Pulmonary artery endothelial cell (primary cell): Measurements from ENCODE around the gene IRF8. TPM values are rescaled to one million over a fixed set of nuclear protein-coding genes. Genes with fewer than 3 reads are reported as not detected.
"Not testable (repeated sequence)": the region's sequence is repeated elsewhere in the genome, so short reads cannot be mapped to it uniquely, and the experiment has no call there.

ENCODE experiments used
- DNase-seq: peaks from one replicate; pipeline ENCODE4 v3.0.0-alpha.2; 2011; ENCODE audit warnings: low read depth, low spot score
- total RNA-seq: library from RNA; depleted of rRNA; stranded (reverse); fragments of >200 nt; gene quantifications from 2 replicates; pipeline ENCODE4 v1.2.3, GENCODE V29; 2014

Gene IRF8
- total RNA-seq, 1 donor from 2014 or later: not detected

DNA sequence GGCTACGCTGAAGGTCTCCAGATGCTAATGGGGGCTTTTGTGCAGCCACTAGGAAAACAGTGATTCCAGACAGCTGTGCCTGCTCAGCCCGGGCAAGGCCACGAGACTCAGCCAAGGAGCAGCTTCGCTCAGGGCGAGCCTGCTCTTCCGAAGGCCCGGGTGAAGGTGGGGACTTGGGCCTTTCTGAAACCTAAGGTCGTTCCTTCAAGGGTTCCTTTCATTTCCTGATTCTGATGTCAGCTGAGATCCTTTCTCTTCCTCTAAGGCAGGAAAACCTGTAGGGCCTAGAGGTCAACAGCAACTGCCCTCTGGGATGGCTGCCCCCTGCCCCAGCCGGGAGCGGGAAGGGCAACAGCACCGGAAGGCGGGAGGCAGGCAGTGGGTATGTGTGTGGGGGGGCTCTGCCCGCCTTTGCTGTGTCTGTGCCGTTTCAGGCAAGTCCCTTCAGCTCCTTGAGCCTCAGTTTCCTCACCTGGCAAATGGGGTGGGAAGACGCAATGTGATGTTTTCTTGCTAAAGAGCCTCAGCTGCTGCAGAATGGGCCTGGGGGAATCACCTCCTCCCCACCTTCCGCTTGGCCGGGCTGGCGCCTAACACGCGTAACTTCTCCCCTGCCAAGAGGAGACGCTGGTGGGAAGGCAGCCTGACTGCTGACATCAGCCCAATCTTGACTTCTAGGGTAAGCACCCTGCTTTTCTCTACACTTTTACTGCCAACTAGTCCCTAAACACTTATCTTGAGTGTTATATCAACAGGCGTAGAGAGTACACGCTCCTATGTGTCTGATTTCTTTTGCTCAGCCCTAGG lies 32.8 kb downstream of the IRF8 start:
- no peak for DNase-seq

DNA sequence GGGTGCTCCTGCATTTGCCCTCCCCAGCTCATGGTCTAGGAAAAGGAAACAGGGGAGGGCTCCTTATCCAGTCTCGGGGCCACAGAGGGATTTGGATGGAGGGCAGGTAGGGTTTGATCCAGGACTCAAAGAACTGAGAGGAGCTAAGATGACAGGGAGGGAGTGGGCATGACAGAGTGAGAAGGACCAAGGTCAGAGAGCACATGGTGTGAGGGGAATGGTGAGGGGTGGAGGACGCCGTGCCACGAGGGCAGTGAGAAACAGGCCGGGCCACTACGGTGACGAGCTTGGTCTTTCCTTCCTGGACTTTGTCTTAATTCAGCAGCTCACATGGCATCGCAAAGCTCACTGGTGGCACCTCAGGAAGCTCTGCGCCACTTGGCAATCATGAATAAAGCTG lies 35.2 kb downstream of the IRF8 start:
- no peak for DNase-seq

DNA sequence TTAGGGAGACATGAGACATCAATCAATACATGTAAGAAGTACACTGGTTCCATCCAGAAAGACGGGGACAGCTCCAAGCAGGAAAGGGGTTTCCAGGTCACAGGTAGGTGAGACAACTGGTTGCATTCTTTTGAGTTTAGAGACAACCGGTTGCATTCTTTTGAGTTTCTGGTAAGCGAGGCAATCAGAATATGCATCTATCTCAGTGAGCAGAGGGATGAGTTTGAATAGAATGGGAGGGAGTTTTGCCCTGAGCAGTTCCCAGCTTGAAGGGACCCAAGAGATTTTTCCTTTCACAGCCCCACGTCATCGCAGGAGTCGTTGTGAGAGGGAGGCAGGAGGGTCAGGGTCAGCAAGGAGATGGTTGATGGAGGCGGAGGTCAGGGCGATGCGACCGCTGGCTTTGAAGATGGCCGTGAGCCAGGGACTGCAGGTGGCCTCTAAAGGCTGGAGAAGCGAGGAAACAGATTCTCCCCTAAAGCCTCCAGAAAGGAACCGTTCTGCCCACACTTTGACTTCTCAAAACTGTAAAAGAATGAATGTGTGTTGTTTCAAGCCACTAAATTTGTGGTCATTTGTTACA lies 36.5 kb downstream of the IRF8 start:
- DNase-seq: no peak

- DNase-seq: no peak
These were observed 37.2 kb downstream of the IRF8 start for GRCh38 chr16:85935974-85936760.

DNA sequence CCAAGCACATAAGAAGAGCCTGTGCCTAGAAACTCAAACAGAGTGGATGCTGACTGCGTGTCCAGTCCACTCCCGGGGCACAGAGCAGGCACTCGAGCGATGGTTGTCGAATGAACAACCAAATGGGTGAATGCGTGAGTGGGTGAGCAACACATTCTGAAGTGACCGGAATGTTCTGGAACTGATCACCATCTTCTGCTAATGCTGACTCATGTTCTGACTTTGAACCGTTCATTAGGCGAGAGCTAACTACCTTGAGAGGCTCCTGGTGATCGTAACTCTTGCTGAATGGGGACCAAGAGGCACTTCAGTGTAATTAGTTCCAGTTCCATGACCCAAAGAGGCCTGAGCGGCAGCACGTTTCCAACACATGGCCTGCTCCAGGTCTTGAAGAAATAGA lies 37.9 kb downstream of the IRF8 start:
- no peak for DNase-seq

- no peak for DNase-seq
These were observed 41.3 kb downstream of the IRF8 start for GRCh38 chr16:85940214-85940613.

DNA sequence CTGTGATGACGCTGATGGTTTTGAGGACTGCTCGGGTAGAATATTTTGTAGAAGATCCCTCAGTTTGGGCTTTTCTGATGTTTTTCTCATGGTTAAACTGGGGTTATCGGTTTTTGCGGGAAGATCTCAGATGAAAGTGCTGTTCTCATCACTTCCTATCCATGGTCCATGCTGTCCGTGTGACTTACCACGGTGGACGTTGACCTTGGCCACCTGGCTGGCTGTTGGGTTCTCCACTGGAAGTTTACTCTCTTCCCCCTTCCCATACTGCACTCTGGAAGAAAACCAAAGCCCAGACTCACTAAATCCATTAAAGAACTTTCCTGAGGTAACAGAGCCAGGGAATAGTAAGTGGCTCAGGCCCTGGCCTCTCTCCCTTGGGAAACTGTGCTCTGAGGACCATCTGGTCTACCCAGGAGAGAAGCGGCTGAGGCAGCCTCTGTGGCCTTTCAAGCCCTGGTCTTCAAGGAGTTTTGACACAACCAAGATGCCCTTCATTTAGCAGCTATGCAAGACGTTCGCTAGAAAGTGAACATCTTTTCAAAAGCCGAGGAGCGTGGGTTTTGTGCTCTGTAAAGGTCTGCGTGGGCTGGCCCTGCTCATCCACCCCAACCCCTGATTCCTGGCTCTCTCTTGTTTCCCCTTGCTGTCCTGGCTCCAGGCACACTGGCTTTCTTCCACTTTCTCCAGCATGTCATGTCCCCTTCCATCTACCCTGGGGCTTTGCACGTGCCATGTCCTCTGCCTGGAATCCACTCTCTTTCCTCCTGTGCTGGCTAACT lies 43.1 kb downstream of the IRF8 start:
- DNase-seq: no peak

GRCh38 chr16:85942659-85943058 lies 43.7 kb downstream of the IRF8 start:
- not testable (repeated sequence) for DNase-seq

DNA sequence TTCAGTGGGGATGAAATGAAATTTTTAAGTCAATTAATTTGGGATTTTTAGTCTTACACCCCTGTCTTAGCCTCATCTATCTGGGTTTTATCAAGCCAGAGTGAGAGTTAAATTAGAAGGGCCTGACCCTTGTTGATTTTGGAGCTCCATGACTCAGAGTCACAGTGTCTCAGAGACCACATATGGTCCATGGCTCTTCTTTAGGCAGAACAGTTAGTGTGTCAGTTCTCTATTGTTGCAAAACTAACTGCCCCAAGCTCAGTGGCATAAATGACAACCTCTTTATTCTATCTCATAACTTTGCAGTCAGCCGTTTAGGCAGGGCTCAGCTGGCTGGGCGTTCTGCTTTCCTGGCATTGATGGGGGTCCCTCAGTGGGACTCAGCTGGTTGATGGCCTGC lies 44.7 kb downstream of the IRF8 start:
- DNase-seq: no peak

DNA sequence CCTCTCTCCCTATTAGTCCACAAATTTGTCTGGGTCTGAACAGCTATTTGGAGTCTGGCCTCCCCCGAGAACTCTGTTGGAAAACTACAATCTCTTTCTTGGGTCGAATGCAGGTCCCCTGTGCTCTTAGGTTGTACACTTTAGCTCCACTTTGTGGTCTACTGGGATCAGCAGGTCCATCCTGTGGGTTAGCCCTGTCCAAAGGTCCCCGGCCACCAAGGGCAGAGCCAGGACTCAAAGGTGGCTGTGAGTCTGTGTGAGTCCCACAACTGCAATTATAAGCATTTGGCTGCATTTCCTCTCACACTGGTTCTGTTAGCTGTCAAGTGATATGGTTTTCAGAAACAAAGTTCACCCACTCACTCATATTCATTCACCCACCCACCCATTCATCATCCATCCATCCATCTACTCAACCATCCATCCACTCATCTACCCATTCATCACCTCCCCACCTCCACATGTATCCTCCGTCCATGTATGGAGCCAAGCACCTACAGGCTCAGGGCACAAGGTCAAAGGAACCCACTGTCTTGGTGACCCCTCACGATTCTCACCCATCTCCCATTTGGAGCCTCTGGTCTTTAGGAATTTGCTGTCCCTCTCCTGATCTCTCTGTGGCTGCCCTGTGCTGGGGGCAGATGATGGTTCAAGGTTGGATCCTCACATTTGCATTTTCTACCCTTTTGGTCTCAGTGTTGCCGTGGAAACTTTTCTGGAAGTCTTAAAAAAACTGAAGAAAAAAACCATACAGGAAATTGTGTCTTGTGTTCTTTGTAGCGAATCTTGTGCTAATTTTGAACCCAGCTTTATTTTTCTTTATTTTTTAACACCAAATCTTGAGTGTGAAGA lies 45.8 kb downstream of the IRF8 start:
- DNase-seq: no peak

DNA sequence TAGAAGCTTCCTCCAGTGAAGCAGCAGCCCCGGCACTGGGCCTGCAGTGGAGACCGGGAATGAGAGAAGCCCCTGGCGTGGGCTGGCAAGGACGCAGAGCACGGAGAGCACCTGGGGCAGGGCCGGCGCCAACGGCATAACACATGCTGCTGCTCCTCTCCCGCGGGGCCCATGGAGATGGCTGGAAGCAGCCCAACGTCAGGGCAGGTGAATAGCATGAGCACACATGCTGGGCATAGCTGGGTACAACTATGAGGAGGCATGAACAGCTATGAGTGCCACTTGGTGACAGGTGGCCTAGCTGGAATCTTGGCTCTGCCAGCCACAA lies 46.4 kb downstream of the IRF8 start:
- DNase-seq: no peak

DNA sequence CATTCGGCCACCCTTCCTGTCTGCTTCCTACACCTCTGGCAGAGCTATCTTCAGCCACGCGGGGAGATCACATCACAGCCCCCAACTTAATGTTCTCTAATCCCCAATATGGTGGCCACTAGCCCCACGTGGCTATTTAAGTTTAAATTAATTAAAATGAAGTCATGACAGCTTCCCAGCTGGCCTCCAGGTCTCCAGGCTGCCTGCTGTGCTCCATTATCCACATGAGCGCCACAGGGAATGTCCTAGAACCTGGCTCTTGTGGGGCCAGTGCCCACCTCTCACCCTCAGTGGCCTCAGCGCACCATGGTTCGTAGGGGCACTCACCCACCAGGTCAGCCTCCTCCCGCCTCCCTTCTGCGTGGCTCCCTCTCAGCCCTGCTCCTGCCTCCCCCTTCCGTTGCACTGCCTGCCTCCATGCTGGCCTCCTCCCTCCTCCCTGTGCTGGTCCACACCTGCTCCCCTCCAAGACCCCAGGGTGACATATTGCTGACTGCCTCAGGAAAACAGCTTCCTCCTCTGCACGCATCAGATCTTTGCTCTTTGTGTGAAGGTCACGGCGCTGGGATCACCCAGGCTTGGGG lies 47.7 kb downstream of the IRF8 start:
- no peak for DNase-seq

- DNase-seq: no peak
These were observed 48.5 kb downstream of the IRF8 start for GRCh38 chr16:85947230-85948137.

DNA sequence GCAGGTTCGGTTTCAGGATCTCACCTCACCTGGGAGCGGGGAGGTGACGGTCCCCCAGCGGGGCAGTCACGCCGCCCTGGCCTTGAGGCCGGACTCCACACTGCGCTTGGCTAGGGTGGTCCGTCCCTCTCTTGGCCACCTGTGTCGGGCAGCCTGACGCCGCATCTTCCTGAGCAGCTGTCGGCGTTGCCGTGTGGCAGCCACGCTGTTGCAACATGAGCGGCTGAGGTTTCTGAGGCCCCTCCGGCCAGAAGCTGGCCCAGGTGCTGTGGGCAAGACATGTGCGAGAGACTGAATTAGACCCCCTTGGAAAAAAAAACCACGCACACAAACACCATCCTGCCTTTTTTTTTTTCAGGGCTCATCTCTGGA lies 49.2 kb downstream of the IRF8 start:
- no peak for DNase-seq

DNA sequence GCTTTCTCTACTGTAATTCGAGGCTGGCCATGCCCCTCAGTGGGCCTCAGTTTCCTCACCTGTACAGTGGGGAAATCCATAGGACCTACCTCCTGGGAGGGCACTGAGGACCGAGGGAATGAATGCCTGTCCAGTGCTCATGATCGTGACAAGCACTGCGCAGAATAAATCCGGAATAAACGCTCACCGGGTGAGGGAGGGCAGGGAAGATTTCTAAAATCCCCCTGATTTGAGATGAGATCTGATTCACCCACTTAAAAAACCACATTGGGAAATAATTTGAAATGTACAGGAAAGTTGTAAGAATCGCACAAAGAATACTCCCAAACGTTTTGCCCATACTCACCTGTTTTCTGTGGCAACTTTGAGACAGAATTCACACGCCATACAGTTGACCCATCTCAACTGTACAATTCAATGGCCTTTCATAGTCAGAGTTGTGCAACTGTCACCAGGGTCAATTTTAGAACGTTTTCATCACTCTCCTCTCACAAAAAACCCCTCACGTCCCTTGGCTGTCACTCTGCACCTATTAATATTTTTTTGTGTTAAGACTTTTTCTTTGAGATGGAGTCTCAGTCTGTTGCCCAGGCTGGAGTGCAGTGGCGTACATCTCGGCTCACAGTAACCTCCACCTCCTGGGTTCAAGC lies 49.8 kb downstream of the IRF8 start:
- DNase-seq: no peak

- DNase-seq: no peak
These were observed 51.4 kb downstream of the IRF8 start for GRCh38 chr16:85950136-85950918.

DNA sequence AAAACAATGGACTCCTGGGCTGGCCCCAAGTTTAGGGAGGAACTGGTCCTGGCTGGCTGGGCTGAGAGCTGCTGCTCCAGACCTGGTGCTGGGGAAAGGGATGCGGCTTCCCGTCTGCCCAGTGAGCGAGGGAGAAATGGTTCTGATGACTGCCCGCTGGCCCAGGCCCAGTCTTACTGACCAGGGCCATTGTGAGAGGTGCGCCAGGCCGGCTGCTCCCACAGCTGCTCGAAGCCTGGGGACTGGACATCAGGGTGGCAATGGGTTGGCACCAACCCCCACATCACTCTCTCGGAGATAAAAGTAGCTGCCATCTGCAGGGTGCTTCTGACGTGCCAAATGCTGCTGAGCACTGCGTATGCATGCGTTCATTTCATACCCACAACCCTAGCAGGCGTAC lies 53.2 kb downstream of the IRF8 start:
- no peak for DNase-seq

DNA sequence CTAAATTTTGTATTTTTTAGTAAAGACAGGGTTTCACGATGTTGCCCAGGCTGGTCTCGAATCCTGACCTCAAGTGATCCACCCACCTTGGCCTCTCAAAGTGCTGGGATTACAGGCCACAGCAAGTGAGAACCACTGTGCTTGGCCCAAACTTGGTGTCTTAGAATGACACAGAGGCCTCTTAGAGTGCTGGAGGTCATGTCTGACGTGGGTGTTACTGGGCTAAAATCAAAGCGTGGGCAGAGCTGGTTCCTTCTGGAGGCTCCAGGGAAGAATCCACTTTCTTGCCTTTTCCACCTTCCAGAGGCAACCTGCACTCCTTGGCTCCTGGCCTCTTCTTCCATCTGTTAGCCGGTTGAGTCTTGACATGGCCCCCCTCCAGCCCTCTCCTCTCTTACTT lies 53.8 kb downstream of the IRF8 start:
- DNase-seq: no peak
